SK-N-MC (cell line): ENCODE data around the gene SLC7A11.

ENCODE experiments used
- EZH2 ChIP-seq: fragments of 200-600 bp; sonication (generic); IDR thresholded peaks from one replicate; pipeline ENCODE4 v1.6.1; 2017; ENCODE audit warnings: antibody characterized with exemption
- POLR2AphosphoS5 ChIP-seq: IDR thresholded peaks from 2 replicates; pipeline ENCODE4 v1.6.1; 2012; ENCODE audit warnings: mild to moderate bottlenecking, low read depth, low read length, borderline replicate concordance

- no peak for TF ChIP-seq EZH2
- TF ChIP-seq POLR2AphosphoS5, result no peak
These were observed 12.1 kb downstream of the SLC7A11 start for GRCh38 chr4:138230048-138230447.
